Natural killer cell (primary cell): ENCODE results near the gene NFKBIE. TPM values are rescaled to one million over a fixed set of nuclear protein-coding genes. Genes with fewer than 3 reads are reported as not detected.
A peak's percentile ranks its signal among the peaks of the same experiment; 100 is the strongest.

Experiments used
- ATAC-seq, 3 donors: fragments of 150-1000 bp in 2 of 3; fragments of 200-7000 bp in 1 of 3; cut with Tn5 transposase; 1 replicate in 1 of 3; 2 replicates in 2 of 3; pipeline ENCODE4 v1.10.0; 2021; ENCODE audit warnings: mild to moderate bottlenecking in 2 of 3, moderate library complexity in 2 of 3
- DNase-seq, 2 donors: peaks; one replicate each; pipeline versions ENCODE4 v3.0.0 to v3.0.0-alpha.2; 2013 to 2021; ENCODE audit warnings: mixed read lengths in 1 of 2
- H3K27ac ChIP-seq: one replicate; pipeline ENCODE4 v1.5.1; 2013; ENCODE audit warnings: mild to moderate bottlenecking, low read length
- H3K27me3 ChIP-seq: one replicate; pipeline ENCODE4 v1.6.1; 2013; ENCODE audit warnings: low read length; ENCODE audit not compliant: control insufficient read depth, insufficient read depth
- H3K36me3 ChIP-seq: one replicate; pipeline ENCODE4 v1.6.1; 2013; ENCODE audit warnings: low read length; ENCODE audit not compliant: control insufficient read depth, insufficient read depth
- H3K4me1 ChIP-seq: one replicate; pipeline ENCODE4 v1.6.1; 2013; ENCODE audit warnings: low read length; ENCODE audit not compliant: control insufficient read depth, insufficient read depth
- H3K4me3 ChIP-seq: one replicate; pipeline ENCODE4 v1.5.1; 2013; ENCODE audit warnings: low read length
- H3K9me3 ChIP-seq: one replicate; pipeline ENCODE4 v1.6.1; 2013; ENCODE audit warnings: low read length; ENCODE audit not compliant: control insufficient read depth, insufficient read depth
- H3K27ac Mint-ChIP-seq, 2 donors: one replicate each; pipeline ENCODE4 v1.8.0; 2022; ENCODE audit warnings: mild to moderate bottlenecking in 2 of 2, mixed read lengths in 2 of 2, moderate library complexity in 1 of 2
- H3K27me3 Mint-ChIP-seq, 2 donors: one replicate each; pipeline ENCODE4 v1.8.0; 2022; ENCODE audit warnings: low read depth in 2 of 2, mixed read lengths in 2 of 2
- H3K36me3 Mint-ChIP-seq: one replicate; pipeline ENCODE4 v1.8.0; 2022; ENCODE audit warnings: mixed read lengths
- H3K4me1 Mint-ChIP-seq, 2 donors: one replicate each; pipeline ENCODE4 v1.8.0; 2022; ENCODE audit warnings: mixed read lengths in 2 of 2
- H3K4me3 Mint-ChIP-seq: one replicate; pipeline ENCODE4 v1.8.0; 2022; ENCODE audit warnings: mild to moderate bottlenecking, moderate library complexity, mixed read lengths
- H3K9me3 Mint-ChIP-seq, 2 donors: one replicate each; pipeline ENCODE4 v1.8.0; 2022; ENCODE audit warnings: mixed read lengths in 2 of 2
- WGBS: methylation state at CpG from one replicate; pipeline ENCODE4 v1.1.7; 2013; ENCODE audit warnings: missing lambda C conversion rate; ENCODE audit not compliant: insufficient coverage; 5-methylcytosine and 5-hydroxymethylcytosine counted together
- intact Hi-C: fragments of 100-400 bp; cut with micrococcal nuclease; formaldehyde crosslinking; loops from one replicate; pipeline ENCODE4 v1.14.2; 2022
- total RNA-seq, 4 donors: library from RNA; stranded (reverse); fragments of 120-200 nt in 1 of 4; gene quantifications; one replicate each; pipeline versions ENCODE4 v1.2.3 to v1.2.4, GENCODE V29; 2013 to 2022
- TF ChIP-seq, protein P1 (sequence below): fragments of 200-600 bp; IDR thresholded peaks from one replicate; pipeline ENCODE4 v1.8.0; 2022; ENCODE audit warnings: antibody characterized with exemption

NFKBIE gene
- total RNA-seq, 3 donors from 2014 or later (not counting 1 experiment from before 2014, with no cell fraction given): 44.9 to 61.5 (median 56.4) TPM

- no peak for DNase-seq
Observed at GRCh38 chr6:44238687-44239350, 26.5 kb downstream of the NFKBIE start.

GRCh38 chr6:44237813-44238433, 27.4 kb downstream of the NFKBIE start:
- TF ChIP-seq, protein P1, sequence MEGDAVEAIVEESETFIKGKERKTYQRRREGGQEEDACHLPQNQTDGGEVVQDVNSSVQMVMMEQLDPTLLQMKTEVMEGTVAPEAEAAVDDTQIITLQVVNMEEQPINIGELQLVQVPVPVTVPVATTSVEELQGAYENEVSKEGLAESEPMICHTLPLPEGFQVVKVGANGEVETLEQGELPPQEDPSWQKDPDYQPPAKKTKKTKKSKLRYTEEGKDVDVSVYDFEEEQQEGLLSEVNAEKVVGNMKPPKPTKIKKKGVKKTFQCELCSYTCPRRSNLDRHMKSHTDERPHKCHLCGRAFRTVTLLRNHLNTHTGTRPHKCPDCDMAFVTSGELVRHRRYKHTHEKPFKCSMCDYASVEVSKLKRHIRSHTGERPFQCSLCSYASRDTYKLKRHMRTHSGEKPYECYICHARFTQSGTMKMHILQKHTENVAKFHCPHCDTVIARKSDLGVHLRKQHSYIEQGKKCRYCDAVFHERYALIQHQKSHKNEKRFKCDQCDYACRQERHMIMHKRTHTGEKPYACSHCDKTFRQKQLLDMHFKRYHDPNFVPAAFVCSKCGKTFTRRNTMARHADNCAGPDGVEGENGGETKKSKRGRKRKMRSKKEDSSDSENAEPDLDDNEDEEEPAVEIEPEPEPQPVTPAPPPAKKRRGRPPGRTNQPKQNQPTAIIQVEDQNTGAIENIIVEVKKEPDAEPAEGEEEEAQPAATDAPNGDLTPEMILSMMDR: peak; percentile 98
- no peaks in the 10 kb centered on the region for H3K36me3 ChIP-seq
- Mint-ChIP-seq H3K4me1 (peaks cover 8 to 16% of the 10 kb centered on the region in 2 donors), H3K27me3 (no peaks in the 10 kb centered on the region), H3K9me3 (no peaks in the 10 kb centered on the region), H3K27ac (peak overlapping the region; percentile 88 to 98), H3K4me3 (peak overlapping the region; percentile 87), H3K36me3 (no peaks in the 10 kb centered on the region)
- no peaks in the 10 kb centered on the region for H3K9me3 ChIP-seq
- no peaks in the 10 kb centered on the region for H3K27me3 ChIP-seq
- peak overlapping the region; percentile 98 for H3K27ac ChIP-seq
- DNase-seq (peak; percentile 84 to 89), ATAC-seq (peak; percentile 79 to 95 (median 90))
- peak overlapping the region; percentile 85 for H3K4me3 ChIP-seq
- 3% methylated on average over 42 of the region's 42 CpGs for WGBS
- intact Hi-C loops: loop anchor here (1.0 kb wide), 4 partner anchors 9 to 142 kb away; partner anchors contain the start of gene HSP90AB1
- peaks cover 20% of the 10 kb centered on the region for H3K4me1 ChIP-seq

More at GRCh38 chr6:44238687-44239350, 26.5 kb downstream of the NFKBIE start:
- Histone ChIP-seq H3K36me3 (no peaks in the 10 kb centered on the region), H3K27me3 (no peaks in the 10 kb centered on the region), H3K9me3 (no peaks in the 10 kb centered on the region), H3K27ac (no peak overlapping the region), H3K4me3 (no peak overlapping the region), H3K4me1 (peaks cover 13% of the 10 kb centered on the region)
- Mint-ChIP-seq H3K27me3 (no peaks in the 10 kb centered on the region), H3K36me3 (no peaks in the 10 kb centered on the region), H3K4me3 (peak overlapping the region; percentile 87), H3K4me1 (peaks cover 8 to 16% of the 10 kb centered on the region in 2 donors), H3K27ac (peak overlapping the region; percentile 88 to 98), H3K9me3 (no peaks in the 10 kb centered on the region)
- no peak for ATAC-seq
- WGBS: 88% methylated on average over 7 of the region's 7 CpGs
- intact Hi-C loops: loop anchor here (1.0 kb wide), 1 partner anchor 67 kb away; no protein-coding TSS in a partner anchor
- TF ChIP-seq, protein P1: no peak

GRCh38 chr6:44237021-44237812, 28.1 kb downstream of the NFKBIE start:
- DNase-seq: peak; percentile 78 to 79

More at GRCh38 chr6:44237021-44237812, 28.1 kb downstream of the NFKBIE start:
- Mint-ChIP-seq H3K9me3 (no peaks in the 10 kb centered on the region), H3K36me3 (no peaks in the 10 kb centered on the region), H3K27ac (peak overlapping the region; percentile 88 to 98), H3K4me1 (peaks cover 8 to 16% of the 10 kb centered on the region in 2 donors), H3K27me3 (no peaks in the 10 kb centered on the region), H3K4me3 (peak overlapping the region; percentile 87)
- WGBS: 36% methylated on average over 20 of the region's 22 CpGs
- TF ChIP-seq, protein P1: no peak
- intact Hi-C loops: loop anchor here (1.0 kb wide), 3 partner anchors 10 to 141 kb away; partner anchors contain the start of gene HSP90AB1
- H3K36me3 ChIP-seq: no peaks in the 10 kb centered on the region
- peaks cover 20% of the 10 kb centered on the region for H3K4me1 ChIP-seq
- ATAC-seq: peak; percentile 87 to 93 (median 90)
- no peaks in the 10 kb centered on the region for H3K27me3 ChIP-seq
- H3K27ac ChIP-seq: peak overlapping the region; percentile 98
- no peaks in the 10 kb centered on the region for H3K9me3 ChIP-seq
- peak overlapping the region; percentile 85 for H3K4me3 ChIP-seq
